ENCODE results near the gene TRIM2. TPM values are rescaled to one million over a fixed set of nuclear protein-coding genes. Genes with fewer than 3 reads are reported as not detected.

The TRIM2 gene
- total RNA-seq, 2 experiments from 2014 or later = 0.63 to 1.4 TPM

- TF ChIP-seq CTCF (IDR thresholded peaks at IDR 0.05) = no peak
- H3K36me3 Mint-ChIP-seq (ENCODE audit: low read depth) = no peaks in the 10 kb centered on the region
- intact Hi-C loops (cut with micrococcal nuclease) = no loop called here
- H3K4me3 Mint-ChIP-seq = no peak overlapping the region
- POLR2A ChIA-PET = no interaction called here
- no peak overlapping the region for H3K27ac Mint-ChIP-seq
- H3K4me1 Mint-ChIP-seq (ENCODE audit: low read depth) = no peaks in the 10 kb centered on the region
- CTCF ChIA-PET = no interaction called here
- no peaks in the 10 kb centered on the region for H3K27me3 Mint-ChIP-seq
- no peak for DNase-seq
- ATAC-seq = no peak
- no peaks in the 10 kb centered on the region for H3K9me3 Mint-ChIP-seq
These were observed 69.5 kb downstream of the TRIM2 start for GRCh38 chr4:153273751-153274150.

- TF ChIP-seq CTCF (IDR thresholded peaks at IDR 0.05) = no peak
- H3K9me3 Mint-ChIP-seq = no peaks in the 10 kb centered on the region
- POLR2A ChIA-PET = no interaction called here
- ATAC-seq (no peak), DNase-seq (no peak)
- no peak overlapping the region for H3K27ac Mint-ChIP-seq
- no peaks in the 10 kb centered on the region for H3K27me3 Mint-ChIP-seq
- no peaks in the 10 kb centered on the region for H3K36me3 Mint-ChIP-seq (ENCODE audit: low read depth)
- intact Hi-C loops (cut with micrococcal nuclease) = no loop called here
- H3K4me1 Mint-ChIP-seq (ENCODE audit: low read depth) = no peaks in the 10 kb centered on the region
- no peak overlapping the region for H3K4me3 Mint-ChIP-seq
- CTCF ChIA-PET = interaction anchor here (0.9 kb wide), 1 partner anchor 16 kb away, joined by 3 read pairs; no protein-coding TSS in a partner anchor
These were observed 70.7 kb downstream of the TRIM2 start for GRCh38 chr4:153274967-153275366.

GRCh38 chr4:153275380-153276276 is 71.4 kb downstream of the TRIM2 start:
- H3K27ac Mint-ChIP-seq = no peak overlapping the region
- ChIA-PET POLR2A (no interaction called here), CTCF (interaction anchor here (0.9 kb wide), 1 partner anchor 16 kb away, joined by 3 read pairs; no protein-coding TSS in a partner anchor)
- ATAC-seq (no peak), DNase-seq (no peak)
- no peaks in the 10 kb centered on the region for H3K9me3 Mint-ChIP-seq
- H3K4me3 Mint-ChIP-seq = no peak overlapping the region
- H3K4me1 Mint-ChIP-seq (ENCODE audit: low read depth) = no peaks in the 10 kb centered on the region
- intact Hi-C loops (cut with micrococcal nuclease) = no loop called here
- H3K27me3 Mint-ChIP-seq = no peaks in the 10 kb centered on the region
- no peaks in the 10 kb centered on the region for H3K36me3 Mint-ChIP-seq (ENCODE audit: low read depth)
- no peak for TF ChIP-seq CTCF (IDR thresholded peaks at IDR 0.05)

- Mint-ChIP-seq H3K4me1 (ENCODE audit: low read depth) (no peaks in the 10 kb centered on the region), H3K27me3 (no peaks in the 10 kb centered on the region), H3K36me3 (ENCODE audit: low read depth) (no peaks in the 10 kb centered on the region), H3K4me3 (no peak overlapping the region), H3K9me3 (no peaks in the 10 kb centered on the region), H3K27ac (no peak overlapping the region)
- intact Hi-C loops (cut with micrococcal nuclease) = no loop called here
- TF ChIP-seq CTCF (IDR thresholded peaks at IDR 0.05) = no peak
- ATAC-seq (no peak), DNase-seq (no peak)
- CTCF ChIA-PET = interaction anchor here (0.9 to 1.3 kb wide), 3 partner anchors 42 to 134 kb away, joined by 3 to 4 read pairs (median 3); no protein-coding TSS in a partner anchor
- POLR2A ChIA-PET = no interaction called here
These were observed 72.7 kb downstream of the TRIM2 start for GRCh38 chr4:153276971-153277370.

GRCh38 chr4:153281476-153281875 is 77.2 kb downstream of the TRIM2 start:
- intact Hi-C loops (cut with micrococcal nuclease) = no loop called here
- Mint-ChIP-seq H3K36me3 (ENCODE audit: low read depth) (no peaks in the 10 kb centered on the region), H3K4me1 (ENCODE audit: low read depth) (no peaks in the 10 kb centered on the region), H3K27ac (no peak overlapping the region), H3K27me3 (no peaks in the 10 kb centered on the region), H3K9me3 (no peaks in the 10 kb centered on the region), H3K4me3 (no peak overlapping the region)
- no peak for DNase-seq
- no peak for ATAC-seq
- ChIA-PET POLR2A (no interaction called here), CTCF (interaction anchor here (0.7 kb wide), 1 partner anchor 82 kb away, joined by 3 read pairs; no protein-coding TSS in a partner anchor)
- no peak for TF ChIP-seq CTCF (IDR thresholded peaks at IDR 0.05)

Measured in activated CD8-positive, alpha-beta T cell treated with anti-CD3 and anti-CD28 coated beads for 36 hours (primary cell).